Vagina (tissue), 2 donors: Measurements from ENCODE around the gene PRRC2B. TPM values are rescaled to one million over a fixed set of nuclear protein-coding genes. Genes with fewer than 3 reads are reported as not detected.

ENCODE experiments used
- DNase-seq, 2 donors: peaks; one replicate each; pipeline ENCODE4 v3.0.0-alpha.2; 2017; ENCODE audit errors: extremely low spot score in 2 of 2
- H3K27ac ChIP-seq: fragments of 200-600 bp; sonication (generic); one replicate; pipeline ENCODE4 v1.5.1; 2019
- H3K27me3 ChIP-seq: fragments of 200-600 bp; sonication (generic); one replicate; pipeline ENCODE4 v1.5.1; 2019
- H3K36me3 ChIP-seq, 2 donors: fragments of 200-600 bp; sonication (generic); one replicate each; pipeline ENCODE4 v1.5.1; 2017 to 2019
- H3K4me1 ChIP-seq: fragments of 200-600 bp; sonication (generic); one replicate; pipeline ENCODE4 v1.5.1; 2019
- H3K4me3 ChIP-seq, 2 donors: fragments of 200-600 bp; sonication (generic); 1 replicate in 1 of 2; 2 replicates in 1 of 2; pipeline ENCODE4 v1.5.1; 2016 to 2019
- H3K9me3 ChIP-seq: fragments of 200-600 bp; sonication (generic); one replicate; pipeline ENCODE4 v1.5.1; 2019
- POLR2A ChIP-seq, 2 donors: fragments of 450-650 bp; IDR thresholded peaks; one replicate each; pipeline ENCODE4 v1.6.1; 2017; ENCODE audit warnings: antibody characterized with exemption in 2 of 2, mild to moderate bottlenecking in 2 of 2, moderate library complexity in 2 of 2
- POLR2AphosphoS5 ChIP-seq, 2 donors: sonication (generic); formaldehyde crosslinking; IDR thresholded peaks; one replicate each; pipeline ENCODE4 v1.9.0; 2017; ENCODE audit warnings: antibody characterized with exemption in 2 of 2, mild to moderate bottlenecking in 2 of 2, low read depth in 1 of 2; ENCODE audit not compliant: insufficient read depth in 1 of 2
- intact Hi-C: fragments of 100-400 bp; cut with DNase I; formaldehyde crosslinking; loops from one replicate; pipeline ENCODE4 v1.15.1; 2023
- total RNA-seq: library from RNA; depleted of rRNA; stranded (reverse); fragments of >200 nt; gene quantifications from one replicate; pipeline ENCODE4 v1.2.3, GENCODE V29; 2016
- TF ChIP-seq, protein P1 (sequence below), 3 experiments: fragments of 450-650 bp in 2 of 3; fragments of 200-600 bp in 1 of 3; sonication (generic) in 1 of 3; IDR thresholded peaks; one replicate each; pipeline ENCODE4 v1.5.1; 2017 to 2019; ENCODE audit warnings: antibody characterized with exemption in 3 of 3, mild to moderate bottlenecking in 2 of 3, moderate library complexity in 2 of 3

The PRRC2B gene
- total RNA-seq, 1 donor from 2014 or later: 116 TPM

DNA sequence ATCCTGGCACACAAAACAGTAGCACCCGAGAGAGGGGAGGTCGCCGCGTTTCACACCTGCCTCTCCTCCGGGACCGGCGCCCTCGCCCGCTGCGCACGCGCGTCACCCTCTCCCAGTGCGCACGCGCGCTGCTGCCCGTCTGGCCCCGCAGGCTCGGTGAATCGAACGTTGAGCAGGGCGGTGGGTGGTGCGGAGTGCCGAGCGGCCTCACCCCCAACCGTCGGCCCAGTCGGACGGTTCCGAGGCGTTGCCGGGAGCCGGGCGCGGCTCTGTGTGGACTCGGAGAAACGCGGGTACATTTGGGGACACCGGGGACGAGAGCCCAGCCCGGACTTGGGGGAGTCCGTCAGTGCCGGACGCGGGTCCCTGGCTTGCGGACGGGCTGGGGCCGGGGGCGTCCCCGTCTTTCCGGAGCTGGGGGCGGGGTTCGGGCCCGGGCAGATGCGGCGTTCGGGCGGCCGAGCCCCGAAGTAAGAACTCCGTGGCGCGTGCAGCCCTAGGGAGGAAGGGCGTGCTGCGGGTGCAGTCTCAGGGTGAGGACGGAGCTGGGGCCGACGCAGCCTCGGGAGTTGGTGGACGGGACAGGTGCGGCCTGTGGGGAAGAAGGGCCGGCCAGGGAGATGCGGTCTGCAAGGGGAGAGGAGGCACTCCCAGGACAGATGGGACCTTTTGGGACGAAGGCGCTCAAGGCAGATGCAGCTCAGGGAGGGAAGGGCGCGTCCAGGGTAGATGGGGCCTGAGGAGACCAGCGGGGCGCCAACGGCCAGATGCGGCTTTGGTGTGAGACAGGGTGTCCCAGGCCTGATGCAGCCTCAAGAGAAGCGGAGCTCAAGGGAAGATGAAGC lies 109.1 kb downstream of the PRRC2B start, which contains the start of gene POMT1:
POMT1 (plus strand) TSS at position 138 of the 845 bp plus-strand sequence. CDS start 1,301 bp downstream, outside the sequence.
- peaks cover 0 to 15% of the 10 kb centered on the region in 2 donors for H3K36me3 ChIP-seq
- peak within 1 kb of the TSS; percentile 71 to 85 for H3K4me3 ChIP-seq
- intact Hi-C loops: no loop called here
- no peaks in the 10 kb centered on the region for H3K27me3 ChIP-seq
- TF ChIP-seq POLR2AphosphoS5 (IDR thresholded peaks at IDR 0.05; ENCODE audit: insufficient read depth in 1 of 2, low read depth in 1 of 2) (peak in 1 of 2 donors; percentile 82), POLR2A (IDR thresholded peaks at IDR 0.05) (peak in 1 of 2 donors; percentile 27)
- TF ChIP-seq, protein P1, sequence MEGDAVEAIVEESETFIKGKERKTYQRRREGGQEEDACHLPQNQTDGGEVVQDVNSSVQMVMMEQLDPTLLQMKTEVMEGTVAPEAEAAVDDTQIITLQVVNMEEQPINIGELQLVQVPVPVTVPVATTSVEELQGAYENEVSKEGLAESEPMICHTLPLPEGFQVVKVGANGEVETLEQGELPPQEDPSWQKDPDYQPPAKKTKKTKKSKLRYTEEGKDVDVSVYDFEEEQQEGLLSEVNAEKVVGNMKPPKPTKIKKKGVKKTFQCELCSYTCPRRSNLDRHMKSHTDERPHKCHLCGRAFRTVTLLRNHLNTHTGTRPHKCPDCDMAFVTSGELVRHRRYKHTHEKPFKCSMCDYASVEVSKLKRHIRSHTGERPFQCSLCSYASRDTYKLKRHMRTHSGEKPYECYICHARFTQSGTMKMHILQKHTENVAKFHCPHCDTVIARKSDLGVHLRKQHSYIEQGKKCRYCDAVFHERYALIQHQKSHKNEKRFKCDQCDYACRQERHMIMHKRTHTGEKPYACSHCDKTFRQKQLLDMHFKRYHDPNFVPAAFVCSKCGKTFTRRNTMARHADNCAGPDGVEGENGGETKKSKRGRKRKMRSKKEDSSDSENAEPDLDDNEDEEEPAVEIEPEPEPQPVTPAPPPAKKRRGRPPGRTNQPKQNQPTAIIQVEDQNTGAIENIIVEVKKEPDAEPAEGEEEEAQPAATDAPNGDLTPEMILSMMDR (IDR thresholded peaks at IDR 0.05): no peak
- peak within 1 kb of the TSS; percentile 72 for H3K27ac ChIP-seq
- H3K9me3 ChIP-seq: no peaks in the 10 kb centered on the region
- peaks cover 31% of the 10 kb centered on the region for H3K4me1 ChIP-seq
- no peak for DNase-seq

DNA sequence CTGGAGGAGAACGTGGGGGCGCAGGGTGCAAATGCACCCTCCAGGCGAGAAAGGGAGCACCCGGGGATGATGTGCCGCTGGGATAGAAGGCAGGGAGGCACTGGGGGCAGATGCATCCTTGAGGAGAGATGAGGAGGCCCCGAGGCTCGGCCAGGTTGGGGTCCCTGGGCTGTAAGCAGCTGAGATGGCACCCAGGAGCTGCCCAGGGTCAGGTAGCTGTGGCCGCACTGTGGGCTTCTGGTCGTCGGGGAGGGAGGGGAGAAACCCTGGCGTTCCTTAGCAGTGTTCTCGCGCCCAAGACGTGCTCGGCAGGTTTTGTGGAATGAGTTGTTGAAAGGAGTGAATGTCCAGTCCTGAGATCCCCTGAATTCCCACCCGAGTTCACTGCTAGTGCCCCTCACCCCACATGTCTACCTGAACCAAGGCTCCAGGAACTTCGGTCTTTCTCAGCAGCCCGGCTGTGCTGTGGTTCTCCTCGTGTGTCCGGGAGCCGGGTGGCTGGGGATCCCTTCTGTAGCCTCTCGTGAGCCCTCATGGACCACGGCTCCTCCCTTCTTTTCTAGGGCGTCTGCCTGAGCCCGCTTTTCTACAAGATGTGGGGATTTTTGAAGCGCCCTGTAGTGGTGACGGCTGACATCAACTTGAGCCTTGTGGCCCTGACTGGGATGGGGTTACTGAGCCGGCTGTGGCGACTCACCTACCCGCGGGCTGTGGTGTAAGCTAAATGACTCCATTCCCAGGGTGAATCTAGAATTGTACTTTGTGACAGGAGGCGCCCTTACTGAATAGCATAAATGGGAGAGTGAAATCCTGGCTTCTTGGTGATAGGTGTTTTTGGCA lies 110.0 kb downstream of the PRRC2B start:
- Histone ChIP-seq H3K27ac (no peak overlapping the region), H3K4me3 (peak overlapping the region; percentile 71 to 85), H3K36me3 (peaks cover 0 to 7% of the 10 kb centered on the region in 2 donors), H3K9me3 (no peaks in the 10 kb centered on the region), H3K27me3 (no peaks in the 10 kb centered on the region), H3K4me1 (peaks cover 31% of the 10 kb centered on the region)
- DNase-seq: no peak
- TF ChIP-seq, protein P1 (IDR thresholded peaks at IDR 0.05): no peak
- intact Hi-C loops: no loop called here

DNA sequence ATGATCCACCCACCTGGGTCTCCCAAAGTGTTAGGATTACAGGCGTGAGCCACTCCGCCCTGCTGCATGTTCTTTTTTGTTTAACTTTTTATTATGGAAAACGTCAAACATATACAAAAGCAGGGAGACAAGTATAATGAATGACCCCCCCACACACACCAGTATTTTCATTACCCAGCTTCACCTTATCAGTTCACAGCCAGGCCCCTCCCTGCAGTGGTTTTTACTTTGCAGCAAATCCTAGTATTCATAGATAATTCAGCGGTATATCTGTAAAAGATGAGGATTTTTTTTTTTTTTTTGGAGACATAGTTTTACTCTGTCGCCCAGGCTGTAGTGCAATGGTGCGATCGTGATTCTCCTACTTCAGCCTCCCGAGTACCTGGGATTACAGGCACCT lies 111.1 kb downstream of the PRRC2B start:
- Histone ChIP-seq H3K4me3 (no peak overlapping the region), H3K9me3 (no peaks in the 10 kb centered on the region), H3K4me1 (peaks cover 31% of the 10 kb centered on the region), H3K27ac (no peak overlapping the region), H3K27me3 (no peaks in the 10 kb centered on the region), H3K36me3 (peaks cover 0 to 5% of the 10 kb centered on the region in 2 donors)
- no peak for DNase-seq
- TF ChIP-seq POLR2A (IDR thresholded peaks at IDR 0.05): no peak
- no peak for TF ChIP-seq POLR2AphosphoS5 (IDR thresholded peaks at IDR 0.05; ENCODE audit: insufficient read depth in 1 of 2, low read depth in 1 of 2)
- TF ChIP-seq, protein P1 (IDR thresholded peaks at IDR 0.05): no peak
- intact Hi-C loops: no loop called here

DNA sequence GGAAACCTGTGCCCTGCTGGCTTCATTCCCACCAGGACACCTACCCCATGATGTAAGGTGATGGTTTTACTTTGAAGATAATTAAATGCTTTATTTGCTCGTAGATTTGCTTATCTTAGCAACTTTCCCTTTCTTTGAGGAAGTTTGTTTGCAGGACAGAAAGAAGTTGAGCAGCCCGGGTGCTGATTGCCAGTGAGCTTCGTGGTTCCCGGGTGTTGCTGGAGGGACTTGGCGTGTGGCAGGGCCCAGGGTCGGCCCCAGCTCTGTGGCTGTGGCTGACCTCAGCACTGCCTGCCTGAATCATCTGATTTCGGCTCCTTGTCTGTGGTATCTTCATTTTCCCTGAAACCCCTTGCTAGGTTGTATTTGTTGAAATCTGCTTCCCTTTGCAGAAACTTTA lies 117.5 kb downstream of the PRRC2B start:
- no peak overlapping the region for H3K27ac ChIP-seq
- no peaks in the 10 kb centered on the region for H3K27me3 ChIP-seq
- no peaks in the 10 kb centered on the region for H3K4me1 ChIP-seq
- no peak overlapping the region for H3K4me3 ChIP-seq
- H3K36me3 ChIP-seq: peaks cover 0 to 64% of the 10 kb centered on the region in 2 donors
- DNase-seq: no peak
- no peaks in the 10 kb centered on the region for H3K9me3 ChIP-seq
- intact Hi-C loops: no loop called here
- TF ChIP-seq POLR2A (IDR thresholded peaks at IDR 0.05) (no peak), POLR2AphosphoS5 (IDR thresholded peaks at IDR 0.05; ENCODE audit: insufficient read depth in 1 of 2, low read depth in 1 of 2) (no peak)
- TF ChIP-seq, protein P1 (IDR thresholded peaks at IDR 0.05): no peak
